HEK293T (cell line): ENCODE measurements around the gene PPP1R14B.

Source experiments
- ARNT ChIP-seq: fragments of 450-650 bp; IDR thresholded peaks from 2 replicates; pipeline ENCODE4 v1.6.1; 2017; ENCODE audit warnings: mild to moderate bottlenecking
- CTBP1 ChIP-seq: fragments of 450-650 bp; IDR thresholded peaks from 2 replicates; pipeline ENCODE4 v1.6.1; 2016; ENCODE audit warnings: borderline replicate concordance
- FOXK2 ChIP-seq: fragments of 450-650 bp; IDR thresholded peaks from 2 replicates; pipeline ENCODE4 v1.6.1; 2016; ENCODE audit warnings: mild to moderate bottlenecking
- FOXM1 ChIP-seq: fragments of 450-650 bp; IDR thresholded peaks from 2 replicates; pipeline ENCODE4 v1.6.1; 2017; ENCODE audit warnings: mild to moderate bottlenecking, borderline replicate concordance
- NFRKB ChIP-seq: fragments of 450-650 bp; IDR thresholded peaks from 2 replicates; pipeline ENCODE4 v1.6.1; 2016; ENCODE audit warnings: mild to moderate bottlenecking, moderate library complexity
- SP1 ChIP-seq: fragments of 450-650 bp; IDR thresholded peaks from 2 replicates; pipeline ENCODE4 v1.6.1; 2017
- SUZ12 ChIP-seq: fragments of 450-650 bp; IDR thresholded peaks from 2 replicates; pipeline ENCODE4 v1.6.1; 2016; ENCODE audit warnings: mild to moderate bottlenecking
- TARDBP ChIP-seq: fragments of 450-650 bp; IDR thresholded peaks from 2 replicates; pipeline ENCODE4 v1.6.1; 2016

GRCh38 chr11:64230171-64230984, 16.4 kb downstream of the PPP1R14B start, which contains the start of gene DNAJC4:
- TF ChIP-seq CTBP1 = no peak
- no peak for TF ChIP-seq ARNT
- TF ChIP-seq TARDBP = no peak
- no peak for TF ChIP-seq SUZ12
- no peak for TF ChIP-seq FOXM1
- TF ChIP-seq NFRKB = no peak
- TF ChIP-seq FOXK2 = no peak
- no peak for TF ChIP-seq SP1
